Heart right ventricle (tissue), 16 donors: ENCODE data around the gene FGF19. TPM values are rescaled to one million over a fixed set of nuclear protein-coding genes. Genes with fewer than 3 reads are reported as not detected.

ENCODE experiments used
- ATAC-seq, 8 donors: fragments of 200-7000 bp; cut with Tn5 transposase; one replicate each; pipeline ENCODE4 v1.9.1; 2020; ENCODE audit warnings: mild to moderate bottlenecking in 8 of 8, moderate library complexity in 8 of 8, moderate number of reproducible peaks in 1 of 8
- DNase-seq, 2 donors: peaks; one replicate each; pipeline ENCODE4 v3.0.0-alpha.2; 2020
- H3K27ac ChIP-seq, 10 donors: fragments of 200-600 bp; sonication (generic) in 2 of 10; one replicate each; pipeline versions ENCODE4 v1.5.0 to v1.8.0; 2020 to 2022; ENCODE audit warnings: mild to moderate bottlenecking in 3 of 10
- H3K27me3 ChIP-seq, 7 donors: fragments of 200-600 bp; one replicate each; pipeline ENCODE4 v1.8.0; 2021 to 2022; ENCODE audit warnings: mild to moderate bottlenecking in 2 of 7
- H3K36me3 ChIP-seq, 9 donors: fragments of 200-600 bp; sonication (generic) in 1 of 9; one replicate each; pipeline versions ENCODE4 v1.5.0 to v1.8.0; 2020 to 2022; ENCODE audit warnings: mild to moderate bottlenecking in 2 of 9
- H3K4me1 ChIP-seq, 9 donors: fragments of 200-600 bp; sonication (generic) in 1 of 9; one replicate each; pipeline versions ENCODE4 v1.5.0 to v1.8.0; 2020 to 2022; ENCODE audit warnings: mild to moderate bottlenecking in 4 of 9
- H3K4me3 ChIP-seq, 10 donors: fragments of 200-600 bp; sonication (generic) in 2 of 10; one replicate each; pipeline versions ENCODE4 v1.5.0 to v1.8.0; 2020 to 2022; ENCODE audit warnings: mild to moderate bottlenecking in 7 of 10, moderate library complexity in 2 of 10
- H3K9me3 ChIP-seq, 11 donors: fragments of 200-600 bp in 10 of 11; sonication (generic) in 2 of 11; one replicate each; pipeline versions ENCODE4 v1.5.0 to v1.8.0; 2013 to 2022; ENCODE audit warnings: mild to moderate bottlenecking in 2 of 11, control low read depth in 1 of 11, moderate library complexity in 1 of 11
- CTCF ChIP-seq, 9 donors: fragments of 200-600 bp; sonication (generic) in 2 of 9; IDR thresholded peaks; one replicate each; pipeline versions ENCODE4 v1.5.0 to v1.8.0; 2021 to 2022; ENCODE audit warnings: antibody characterized with exemption in 9 of 9, mild to moderate bottlenecking in 5 of 9, moderate library complexity in 1 of 9
- WGBS, 2 donors: extraction: QIAGEN DNeasy Blood & Tissue Kit; methylation state at CpG; one replicate each; pipeline ENCODE4 v1.1.7; 2013; ENCODE audit warnings: inconsistent platforms in 1 of 2; 5-methylcytosine and 5-hydroxymethylcytosine counted together
- intact Hi-C, 10 donors: fragments of 100-400 bp; cut with DNase I; formaldehyde crosslinking; loops; one replicate each; pipeline versions ENCODE4 v1.11.1 to v1.14.2; 2022
- polyA plus RNA-seq, 2 donors: library from polyadenylated mRNA; stranded (reverse); fragments of 200-250 nt; gene quantifications; one replicate each; pipeline ENCODE4 v1.2.3, GENCODE V29; 2013
- total RNA-seq, 10 donors: library from RNA; stranded (reverse); fragmentation: NEBNext Ultra II Directional in 3 of 10; extraction: Animal tissue kit (Norgen Biotek cat#: 25700) in 3 of 10; gene quantifications; one replicate each; pipeline versions ENCODE4 v1.2.1 to v1.2.4, GENCODE V29; 2021 to 2023
- donor health status: Arrhythmogenic right ventricular cardiomyopathy.
- donor health status: ischemic (EF 13 %, LVEDD 7.1; RV severe dilation, severe dysfunction).
- donor health status: healthy with polysubstance abuse.
- donor health status: DM: no; HTN: yes; CAD: no.
- donor health status: DM: no; HTN: no; CAD: no.
- donor health status: ischemic (EF 25% LVEDD 6.9; RV normal size, moderate dysfunction).
- donor health status: ischemic (EF 25% LVEDD 5.7; RV mildly dilated, moderate dysfunction).
- donor health status: healthy.
- donor health status: DM: yes; HTN: yes; CAD: no.
- donor health status: Ischemic cardiomyopathy.
- donor health status: ischemic (EF 35%, LVEDD 5.7; RV mildly dilated, moderate dysfunction).
- donor health status: nonischemic (EF 11% LVEDD 7.7; RV severe dilation, severe dysfunction).
- donor health status: DM: yes; HTN: yes; CAD: no.
- donor health status: PGD.
- donor health status: ischemic (EF 29% LVEDD 5.4; RV normal size, mild dysfunction).
- donor health status: nonischemic (EF 23%, LVEDD 6.1; RV moderate dilation, normal function).

FGF19 gene
- total and polyA plus RNA-seq, 12 donors, result not detected

GRCh38 chr11:69655479-69656428 lies 48.1 kb downstream of the FGF19 start:
- Histone ChIP-seq H3K9me3 (no peaks in the 10 kb centered on the region), H3K27ac (no peak overlapping the region), H3K27me3 (no peaks in the 10 kb centered on the region), H3K4me3 (no peak overlapping the region), H3K36me3 (peaks cover 0 to 47% (median 27%) of the 10 kb centered on the region in 9 donors), H3K4me1 (peaks cover 0 to 21% (median 0%) of the 10 kb centered on the region in 9 donors)
- no peak for TF ChIP-seq CTCF (IDR thresholded peaks at IDR 0.05)
- 82 to 85% methylated on average over 19 of the region's 19 CpGs for whole genome bisulfite sequencing, 2 donors
- DNase-seq, result no peak
- ATAC-seq, result peak in 3 of 8 donors; percentile 4 to 12 (median 11)
- intact Hi-C loops, result no loop called here

- H3K9me3 ChIP-seq, result no peaks in the 10 kb centered on the region
- peaks cover 0 to 50% (median 28%) of the 10 kb centered on the region in 9 donors for H3K36me3 ChIP-seq
- WGBS, 2 donors, result 70 to 76% methylated on average over 27 of the region's 27 CpGs
- DNase-seq, result no peak
- intact Hi-C loops, result no loop called here
- ATAC-seq, result peak in 3 of 8 donors; percentile 3 to 12 (median 5)
- H3K27me3 ChIP-seq, result no peaks in the 10 kb centered on the region
- peaks cover 0 to 27% (median 0%) of the 10 kb centered on the region in 9 donors for H3K4me1 ChIP-seq
- TF ChIP-seq CTCF (IDR thresholded peaks at IDR 0.05), result no peak
- no peak overlapping the region for H3K4me3 ChIP-seq
- no peak overlapping the region for H3K27ac ChIP-seq
Observed at GRCh38 chr11:69654660-69655478, 49.0 kb downstream of the FGF19 start.

GRCh38 chr11:69654001-69654659 lies 49.7 kb downstream of the FGF19 start:
- TF ChIP-seq CTCF (IDR thresholded peaks at IDR 0.05), result no peak
- Histone ChIP-seq H3K9me3 (no peaks in the 10 kb centered on the region), H3K4me3 (no peak overlapping the region), H3K27me3 (no peaks in the 10 kb centered on the region), H3K27ac (no peak overlapping the region), H3K36me3 (peaks cover 0 to 58% (median 36%) of the 10 kb centered on the region in 9 donors), H3K4me1 (peaks cover 0 to 34% (median 3%) of the 10 kb centered on the region in 9 donors)
- 80 to 82% methylated on average over 38 of the region's 38 CpGs for WGBS, 2 donors
- intact Hi-C loops, result no loop called here
- no peak for DNase-seq
- ATAC-seq, result peak in 3 of 8 donors; percentile 7 to 28 (median 19)
